Activated T-cell treated with anti-CD3 and anti-CD28 coated beads, Interleukin-2, amount 50 U/mL, for 4 hours (primary cell): ENCODE data around the gene SSTR3. TPM values are rescaled to one million over a fixed set of nuclear protein-coding genes. Genes with fewer than 3 reads are reported as not detected.

Experiments
- ATAC-seq, 2 donors: fragments of 200-7000 bp; cut with Tn5 transposase; one replicate each; pipeline ENCODE4 v1.10.0; 2021
- DNase-seq: peaks from one replicate; pipeline ENCODE4 v3.0.0-alpha.2; 2020
- H3K27me3 Mint-ChIP-seq: one replicate; pipeline ENCODE4 v1.8.0; 2021; ENCODE audit warnings: low read depth, mixed read lengths
- H3K36me3 Mint-ChIP-seq: one replicate; pipeline ENCODE4 v1.8.0; 2022; ENCODE audit warnings: mixed read lengths; ENCODE audit not compliant: insufficient read depth
- H3K4me1 Mint-ChIP-seq: one replicate; pipeline ENCODE4 v1.8.0; 2021; ENCODE audit warnings: low read depth, mixed read lengths
- H3K4me3 Mint-ChIP-seq: one replicate; pipeline ENCODE4 v1.8.0; 2021; ENCODE audit warnings: mild to moderate bottlenecking, moderate library complexity, mixed read lengths
- H3K9me3 Mint-ChIP-seq: one replicate; pipeline ENCODE4 v1.8.0; 2021; ENCODE audit warnings: mixed read lengths
- total RNA-seq, 3 donors: library from RNA; stranded (reverse); gene quantifications; one replicate each; pipeline ENCODE4 v1.2.1, GENCODE V29; 2021

SSTR3 gene
- total RNA-seq, 3 donors from 2014 or later: 1.7 to 2.3 (median 1.9) TPM

- no peaks in the 10 kb centered on the region for H3K27me3 Mint-ChIP-seq
- no peak overlapping the region for H3K4me3 Mint-ChIP-seq
- no peak for ATAC-seq
- DNase-seq: no peak
- H3K4me1 Mint-ChIP-seq: peaks cover 48% of the 10 kb centered on the region
- H3K9me3 Mint-ChIP-seq: no peaks in the 10 kb centered on the region
- no peaks in the 10 kb centered on the region for H3K36me3 Mint-ChIP-seq
Measured at GRCh38 chr22:37192204-37192603, 20.1 kb downstream of the SSTR3 start.

- H3K4me3 Mint-ChIP-seq: no peak overlapping the region
- no peaks in the 10 kb centered on the region for H3K36me3 Mint-ChIP-seq
- DNase-seq (no peak), ATAC-seq (no peak)
- H3K4me1 Mint-ChIP-seq: peaks cover 62% of the 10 kb centered on the region
- H3K27me3 Mint-ChIP-seq: no peaks in the 10 kb centered on the region
- no peaks in the 10 kb centered on the region for H3K9me3 Mint-ChIP-seq
Measured at GRCh38 chr22:37190262-37190780, 22.0 kb downstream of the SSTR3 start.

- H3K27me3 Mint-ChIP-seq: no peaks in the 10 kb centered on the region
- H3K4me1 Mint-ChIP-seq: peaks cover 58% of the 10 kb centered on the region
- no peaks in the 10 kb centered on the region for H3K9me3 Mint-ChIP-seq
- H3K36me3 Mint-ChIP-seq: no peaks in the 10 kb centered on the region
- no peak overlapping the region for H3K4me3 Mint-ChIP-seq
- ATAC-seq (no peak), DNase-seq (no peak)
Measured at GRCh38 chr22:37188901-37189466, 23.3 kb downstream of the SSTR3 start.

GRCh38 chr22:37187891-37188761 is 24.2 kb downstream of the SSTR3 start, which contains the start of gene C1QTNF6:
Gene C1QTNF6, minus strand, starts transcription at chr22:37188247. Its CDS starts 34 bp downstream, at chr22:37188213.
- Mint-ChIP-seq H3K36me3 (no peaks in the 10 kb centered on the region), H3K9me3 (no peaks in the 10 kb centered on the region), H3K27me3 (no peaks in the 10 kb centered on the region), H3K4me1 (peaks cover 53% of the 10 kb centered on the region), H3K4me3 (no peak within 1 kb of the TSS)
- DNase-seq: no peak
- ATAC-seq: no peak

GRCh38 chr22:37187552-37187890 is 24.8 kb downstream of the SSTR3 start:
- Mint-ChIP-seq H3K36me3 (no peaks in the 10 kb centered on the region), H3K27me3 (no peaks in the 10 kb centered on the region), H3K4me3 (no peak overlapping the region), H3K9me3 (no peaks in the 10 kb centered on the region), H3K4me1 (peaks cover 48% of the 10 kb centered on the region)
- ATAC-seq: no peak
- no peak for DNase-seq

- ATAC-seq: no peak
- Mint-ChIP-seq H3K9me3 (no peaks in the 10 kb centered on the region), H3K4me1 (peaks cover 47% of the 10 kb centered on the region), H3K4me3 (no peak overlapping the region), H3K27me3 (no peaks in the 10 kb centered on the region), H3K36me3 (no peaks in the 10 kb centered on the region)
- DNase-seq: no peak
Measured at GRCh38 chr22:37186997-37187522, 25.2 kb downstream of the SSTR3 start.

GRCh38 chr22:37186228-37186996 is 25.9 kb downstream of the SSTR3 start:
- no peaks in the 10 kb centered on the region for H3K27me3 Mint-ChIP-seq
- peak overlapping the region; percentile 54 for H3K4me3 Mint-ChIP-seq
- ATAC-seq (peak; percentile 75 to 80), DNase-seq (no peak)
- H3K4me1 Mint-ChIP-seq: peaks cover 49% of the 10 kb centered on the region
- H3K9me3 Mint-ChIP-seq: no peaks in the 10 kb centered on the region
- H3K36me3 Mint-ChIP-seq: no peaks in the 10 kb centered on the region

GRCh38 chr22:37185646-37186227 is 26.5 kb downstream of the SSTR3 start:
- Mint-ChIP-seq H3K4me3 (peak overlapping the region; percentile 54), H3K36me3 (peaks cover 2% of the 10 kb centered on the region), H3K27me3 (no peaks in the 10 kb centered on the region), H3K9me3 (no peaks in the 10 kb centered on the region), H3K4me1 (peaks cover 49% of the 10 kb centered on the region)
- DNase-seq: no peak
- ATAC-seq: no peak

GRCh38 chr22:37184816-37185541 is 27.3 kb downstream of the SSTR3 start:
- no peak for DNase-seq
- Mint-ChIP-seq H3K4me1 (peaks cover 49% of the 10 kb centered on the region), H3K27me3 (no peaks in the 10 kb centered on the region), H3K36me3 (peaks cover 2% of the 10 kb centered on the region), H3K9me3 (no peaks in the 10 kb centered on the region), H3K4me3 (no peak overlapping the region)
- ATAC-seq: no peak

GRCh38 chr22:37184380-37184755 is 27.9 kb downstream of the SSTR3 start:
- H3K4me1 Mint-ChIP-seq: peaks cover 48% of the 10 kb centered on the region
- DNase-seq (no peak), ATAC-seq (no peak)
- no peaks in the 10 kb centered on the region for H3K27me3 Mint-ChIP-seq
- H3K36me3 Mint-ChIP-seq: peaks cover 2% of the 10 kb centered on the region
- H3K4me3 Mint-ChIP-seq: no peak overlapping the region
- H3K9me3 Mint-ChIP-seq: no peaks in the 10 kb centered on the region

- ATAC-seq (no peak), DNase-seq (no peak)
- H3K4me1 Mint-ChIP-seq: peaks cover 44% of the 10 kb centered on the region
- H3K36me3 Mint-ChIP-seq: peaks cover 2% of the 10 kb centered on the region
- H3K27me3 Mint-ChIP-seq: no peaks in the 10 kb centered on the region
- H3K9me3 Mint-ChIP-seq: no peaks in the 10 kb centered on the region
- H3K4me3 Mint-ChIP-seq: no peak overlapping the region
Measured at GRCh38 chr22:37183432-37184379, 28.6 kb downstream of the SSTR3 start.

- peaks cover 2% of the 10 kb centered on the region for H3K36me3 Mint-ChIP-seq
- no peaks in the 10 kb centered on the region for H3K27me3 Mint-ChIP-seq
Measured at GRCh38 chr22:37182949-37183245, 29.4 kb downstream of the SSTR3 start.

More at GRCh38 chr22:37182949-37183245, 29.4 kb downstream of the SSTR3 start:
- H3K4me3 Mint-ChIP-seq: no peak overlapping the region
- no peak for DNase-seq
- no peak for ATAC-seq
- peaks cover 38% of the 10 kb centered on the region for H3K4me1 Mint-ChIP-seq
- no peaks in the 10 kb centered on the region for H3K9me3 Mint-ChIP-seq
